ENCODE data around the gene PRPH2. TPM values are rescaled to one million over a fixed set of nuclear protein-coding genes. Genes with fewer than 3 reads are reported as not detected.
A peak's percentile ranks its signal among the peaks of the same experiment; 100 is the strongest.

PRPH2 gene
- total RNA-seq, 6 experiments from 2014 or later: 0.16 TPM; not detected in 5

DNA sequence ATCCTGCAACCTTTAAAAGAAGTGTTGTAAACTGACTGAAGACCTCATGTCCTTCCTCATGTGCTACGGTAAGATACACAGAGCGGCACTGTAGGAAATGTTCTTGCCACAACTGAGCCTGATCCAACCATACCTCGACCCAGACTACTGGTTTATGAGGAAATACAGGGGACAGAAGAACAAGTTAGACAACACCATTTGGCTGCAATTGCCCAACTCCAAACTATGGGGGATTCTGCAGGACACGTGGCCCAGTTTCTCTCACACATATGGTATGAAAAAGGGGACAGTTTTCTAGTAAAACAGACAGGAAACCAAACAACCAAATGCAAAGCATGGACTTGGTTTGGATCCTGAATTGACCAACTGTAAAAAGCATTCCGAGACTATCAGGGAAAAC, 10.5 kb downstream of the PRPH2 start:
- H3K4me1 ChIP-seq: no peaks in the 10 kb centered on the region
- no peak overlapping the region for H3K4me3 ChIP-seq
- ATAC-seq (no peak), DNase-seq (no peak)
- TF ChIP-seq CTCF (IDR thresholded peaks at IDR 0.05) (no peak), POLR2A (IDR thresholded peaks at IDR 0.05) (no peak)
- no peaks in the 10 kb centered on the region for H3K9me3 ChIP-seq
- H3K27me3 ChIP-seq: no peaks in the 10 kb centered on the region
- H3K27ac ChIP-seq: no peak overlapping the region
- no peaks in the 10 kb centered on the region for H3K36me3 ChIP-seq
- intact Hi-C loops (cut with DNase I): no loop called here
- 85% methylated on average over 5 of the region's 5 CpGs for WGBS (ENCODE audit: insufficient coverage, low coverage, low lambda C conversion rate, missing lambda C conversion rate)

DNA sequence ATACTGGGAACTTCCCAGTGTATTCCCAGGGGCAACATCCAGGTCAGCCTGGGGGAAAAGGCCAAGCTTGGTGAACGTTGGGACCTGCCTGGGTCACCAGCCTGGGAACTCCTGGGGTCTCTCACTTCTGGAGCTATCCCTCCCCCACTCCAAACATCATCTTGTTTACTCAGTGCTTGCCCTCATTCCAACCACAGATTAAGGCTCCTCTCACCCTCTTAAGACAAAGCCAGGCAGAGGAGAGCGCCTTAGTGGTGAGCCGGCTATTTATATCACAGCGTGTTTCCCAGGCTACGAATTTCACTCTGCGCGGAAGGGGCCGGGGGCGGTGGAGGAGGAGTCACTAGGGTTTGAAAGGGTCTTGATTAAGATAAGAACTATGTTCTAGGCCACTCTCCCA, 12.1 kb downstream of the PRPH2 start:
- Histone ChIP-seq H3K36me3 (no peaks in the 10 kb centered on the region), H3K27ac (no peak overlapping the region), H3K27me3 (no peaks in the 10 kb centered on the region), H3K9me3 (no peaks in the 10 kb centered on the region), H3K4me1 (no peaks in the 10 kb centered on the region), H3K4me3 (no peak overlapping the region)
- WGBS (ENCODE audit: insufficient coverage, low coverage, low lambda C conversion rate, missing lambda C conversion rate): 44% methylated on average over 4 of the region's 9 CpGs
- DNase-seq (no peak), ATAC-seq (no peak)
- TF ChIP-seq CTCF (IDR thresholded peaks at IDR 0.05) (no peak), POLR2A (IDR thresholded peaks at IDR 0.05) (no peak)
- intact Hi-C loops (cut with DNase I): no loop called here

DNA sequence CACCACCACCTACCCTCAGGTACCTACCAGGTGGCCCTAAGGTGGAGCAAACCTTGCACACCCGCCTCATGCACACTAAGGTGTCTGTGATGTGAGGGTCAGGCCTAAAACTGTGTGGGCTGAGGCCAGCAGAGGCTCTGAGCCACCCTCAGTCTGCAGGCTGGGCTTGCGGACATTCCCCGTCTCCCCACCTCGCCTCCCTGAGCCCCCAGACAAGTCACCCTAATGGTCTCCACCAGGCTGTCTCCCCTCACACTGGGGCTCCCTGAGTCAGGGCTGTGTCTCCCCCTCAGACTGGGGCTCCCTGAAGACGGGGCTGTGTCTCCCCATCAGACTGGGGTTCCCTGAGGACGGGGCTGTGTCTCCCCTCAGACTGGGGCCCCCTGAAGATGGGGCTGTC, 12.5 kb downstream of the PRPH2 start:
- TF ChIP-seq CTCF (IDR thresholded peaks at IDR 0.05) (no peak), POLR2A (IDR thresholded peaks at IDR 0.05) (no peak)
- no peaks in the 10 kb centered on the region for H3K36me3 ChIP-seq
- DNase-seq (no peak), ATAC-seq (peak in 1 of 4 donors; percentile 34)
- no CpG with 5 or more reads among the region's 6 CpGs for WGBS (ENCODE audit: insufficient coverage, low coverage, low lambda C conversion rate, missing lambda C conversion rate)
- no peak overlapping the region for H3K4me3 ChIP-seq
- no peaks in the 10 kb centered on the region for H3K4me1 ChIP-seq
- no peaks in the 10 kb centered on the region for H3K27me3 ChIP-seq
- no peak overlapping the region for H3K27ac ChIP-seq
- H3K9me3 ChIP-seq: no peaks in the 10 kb centered on the region
- intact Hi-C loops (cut with DNase I): no loop called here

DNA sequence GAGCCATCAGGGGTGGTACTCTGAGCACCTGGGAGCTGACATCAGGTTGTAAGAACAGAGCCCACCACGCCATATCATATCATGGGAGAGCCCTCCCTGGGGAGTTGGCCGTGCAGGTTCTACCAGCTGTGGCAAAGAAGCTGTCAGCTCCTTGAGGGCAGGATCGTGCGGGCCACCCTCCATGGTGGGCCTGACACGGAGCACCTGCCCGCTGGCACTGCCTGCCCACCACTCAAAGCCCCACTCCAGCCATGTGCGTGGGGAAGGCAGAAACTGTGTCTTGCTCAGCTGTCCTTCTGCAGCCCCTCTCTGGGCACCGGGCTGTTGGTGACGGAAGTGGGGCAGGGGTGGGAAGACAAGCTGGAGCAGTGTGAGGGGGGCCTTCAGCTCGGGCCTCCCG, 14.3 kb downstream of the PRPH2 start:
- TF ChIP-seq POLR2A (IDR thresholded peaks at IDR 0.05): no peak
- TF ChIP-seq CTCF (IDR thresholded peaks at IDR 0.05): no peak
- Histone ChIP-seq H3K36me3 (no peaks in the 10 kb centered on the region), H3K9me3 (no peaks in the 10 kb centered on the region), H3K27ac (no peak overlapping the region), H3K4me3 (no peak overlapping the region), H3K27me3 (no peaks in the 10 kb centered on the region), H3K4me1 (no peaks in the 10 kb centered on the region)
- intact Hi-C loops (cut with DNase I): no loop called here
- no peak for DNase-seq
- ATAC-seq: peak in 1 of 4 donors; percentile 19
- no CpG with 5 or more reads among the region's 11 CpGs for WGBS (ENCODE audit: insufficient coverage, low coverage, low lambda C conversion rate, missing lambda C conversion rate)

DNA sequence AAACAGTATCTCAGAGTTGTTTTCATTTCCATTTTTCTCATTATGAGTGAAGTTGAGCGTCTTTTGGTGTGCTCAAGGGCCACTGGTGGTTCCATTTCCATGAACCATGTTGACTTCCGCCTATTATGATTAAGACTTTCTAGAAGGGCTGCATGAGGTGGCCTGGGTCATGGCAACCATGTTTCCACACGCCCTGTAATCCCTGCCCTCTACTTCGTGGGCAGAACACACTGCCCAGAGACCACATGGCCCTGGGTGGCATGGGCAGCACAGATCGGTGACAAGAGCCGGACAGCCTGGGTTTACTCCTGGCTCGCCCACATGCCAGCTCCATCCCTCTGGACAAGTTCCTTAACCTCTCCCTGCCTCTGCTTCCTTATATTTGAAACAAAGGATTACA, 14.8 kb downstream of the PRPH2 start:
- TF ChIP-seq CTCF (IDR thresholded peaks at IDR 0.05): no peak
- no peak for TF ChIP-seq POLR2A (IDR thresholded peaks at IDR 0.05)
- intact Hi-C loops (cut with DNase I): no loop called here
- DNase-seq (no peak), ATAC-seq (no peak)
- no peaks in the 10 kb centered on the region for H3K9me3 ChIP-seq
- H3K36me3 ChIP-seq: no peaks in the 10 kb centered on the region
- no peak overlapping the region for H3K27ac ChIP-seq
- H3K27me3 ChIP-seq: no peaks in the 10 kb centered on the region
- 56% methylated on average over 3 of the region's 7 CpGs for whole genome bisulfite sequencing (ENCODE audit: insufficient coverage, low coverage, low lambda C conversion rate, missing lambda C conversion rate)
- H3K4me1 ChIP-seq: no peaks in the 10 kb centered on the region
- no peak overlapping the region for H3K4me3 ChIP-seq
